Upper lobe of left lung (tissue), 4 donors: ENCODE results near the gene NIM1K.

Experiments
- POLR2A ChIP-seq, 4 donors: fragments of 450-650 bp; IDR thresholded peaks; one replicate each; pipeline ENCODE4 v1.5.1; 2016 to 2017; ENCODE audit warnings: antibody characterized with exemption in 4 of 4, mild to moderate bottlenecking in 2 of 4
- TF ChIP-seq, protein P1 (sequence below), 6 experiments: fragments of 450-650 bp in 4 of 6; fragments of 200-600 bp in 2 of 6; sonication (generic) in 2 of 6; IDR thresholded peaks; one replicate each; pipeline ENCODE4 v1.5.1; 2016 to 2019; ENCODE audit warnings: antibody characterized with exemption in 6 of 6

GRCh38 chr5:43150748-43151147 is 41.3 kb upstream of the NIM1K start:
- TF ChIP-seq POLR2A (IDR thresholded peaks at IDR 0.05): no peak
- TF ChIP-seq, protein P1, sequence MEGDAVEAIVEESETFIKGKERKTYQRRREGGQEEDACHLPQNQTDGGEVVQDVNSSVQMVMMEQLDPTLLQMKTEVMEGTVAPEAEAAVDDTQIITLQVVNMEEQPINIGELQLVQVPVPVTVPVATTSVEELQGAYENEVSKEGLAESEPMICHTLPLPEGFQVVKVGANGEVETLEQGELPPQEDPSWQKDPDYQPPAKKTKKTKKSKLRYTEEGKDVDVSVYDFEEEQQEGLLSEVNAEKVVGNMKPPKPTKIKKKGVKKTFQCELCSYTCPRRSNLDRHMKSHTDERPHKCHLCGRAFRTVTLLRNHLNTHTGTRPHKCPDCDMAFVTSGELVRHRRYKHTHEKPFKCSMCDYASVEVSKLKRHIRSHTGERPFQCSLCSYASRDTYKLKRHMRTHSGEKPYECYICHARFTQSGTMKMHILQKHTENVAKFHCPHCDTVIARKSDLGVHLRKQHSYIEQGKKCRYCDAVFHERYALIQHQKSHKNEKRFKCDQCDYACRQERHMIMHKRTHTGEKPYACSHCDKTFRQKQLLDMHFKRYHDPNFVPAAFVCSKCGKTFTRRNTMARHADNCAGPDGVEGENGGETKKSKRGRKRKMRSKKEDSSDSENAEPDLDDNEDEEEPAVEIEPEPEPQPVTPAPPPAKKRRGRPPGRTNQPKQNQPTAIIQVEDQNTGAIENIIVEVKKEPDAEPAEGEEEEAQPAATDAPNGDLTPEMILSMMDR (IDR thresholded peaks at IDR 0.05): no peak
